PC-9 (cell line): Measurements from ENCODE around the gene AGPAT3.

Experiments used
- CTCF ChIP-seq: fragments of 200-600 bp; sonication (generic); conservative IDR thresholded peaks from 2 replicates; pipeline ENCODE4 v1.6.1; 2017; ENCODE audit warnings: mixed run types, antibody characterized with exemption, mild to moderate bottlenecking, moderate library complexity
- EZH2 ChIP-seq: fragments of 200-600 bp; sonication (generic); IDR thresholded peaks from 2 replicates; pipeline ENCODE4 v1.8.0; 2017; ENCODE audit warnings: antibody characterized with exemption, low read depth

GRCh38 chr21:43974791-43975468 is 109.9 kb downstream of the AGPAT3 start:
- TF ChIP-seq CTCF (no peak), EZH2 (no peak)
